HG02938 (cell line): ENCODE results near the gene DPP6.

Experiments used
- ATAC-seq: cut with Tn5 transposase; IDR thresholded peaks from one replicate; pipeline ENCODE4 v1.9.1; 2021; ENCODE audit warnings: mild to moderate bottlenecking, moderate library complexity; ENCODE audit not compliant: unreplicated experiment

The DPP6 gene

DNA sequence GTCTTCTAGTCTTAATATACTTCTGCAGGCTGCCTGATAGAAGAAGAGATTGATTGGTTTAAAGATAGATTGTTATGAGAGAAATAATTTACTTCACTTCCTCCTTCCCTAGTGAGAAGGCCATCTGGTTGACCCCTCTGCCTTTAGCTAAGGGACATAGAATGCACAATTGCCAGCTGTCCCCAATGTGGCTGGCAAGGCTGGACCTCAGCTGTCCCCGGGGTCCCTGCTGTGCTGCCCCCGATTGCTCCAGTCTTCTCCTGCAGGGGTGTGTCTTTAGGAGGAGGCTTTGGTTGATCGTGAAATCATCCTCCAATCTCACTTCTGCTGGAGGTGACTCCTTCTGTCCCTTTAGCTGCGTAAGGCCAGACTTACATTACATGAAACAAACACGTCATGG is 388.5 kb downstream of the DPP6 start:
- ATAC-seq = no peak

GRCh38 chr7:154441811-154442210 is 389.6 kb downstream of the DPP6 start:
- ATAC-seq = no peak

GRCh38 chr7:154442939-154443338 is 390.7 kb downstream of the DPP6 start:
- ATAC-seq = no peak

GRCh38 chr7:154450451-154450850 is 398.3 kb downstream of the DPP6 start:
- no peak for ATAC-seq

GRCh38 chr7:154451480-154452457 is 399.6 kb downstream of the DPP6 start:
- ATAC-seq = no peak

GRCh38 chr7:154463794-154464193 is 411.6 kb downstream of the DPP6 start:
- ATAC-seq = no peak

DNA sequence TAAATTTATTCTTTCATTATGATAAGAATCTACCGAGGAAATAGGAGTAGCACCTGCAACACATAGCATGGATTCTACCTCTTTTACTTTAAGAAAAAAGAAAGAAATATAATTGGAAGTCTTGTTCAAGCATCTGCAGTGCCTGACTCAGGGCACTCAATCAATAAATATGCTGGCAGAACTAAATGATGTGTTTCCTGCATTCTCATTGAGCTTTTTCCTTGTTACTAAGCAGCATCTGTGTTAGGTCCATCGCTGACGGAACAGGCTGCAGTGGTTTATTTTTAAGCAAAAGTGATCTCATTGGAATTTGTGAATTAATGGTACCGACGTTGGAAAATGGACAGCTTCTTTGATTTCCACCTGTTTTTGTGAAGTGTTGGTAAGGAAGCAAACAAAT is 417.5 kb downstream of the DPP6 start:
- ATAC-seq = no peak

DNA sequence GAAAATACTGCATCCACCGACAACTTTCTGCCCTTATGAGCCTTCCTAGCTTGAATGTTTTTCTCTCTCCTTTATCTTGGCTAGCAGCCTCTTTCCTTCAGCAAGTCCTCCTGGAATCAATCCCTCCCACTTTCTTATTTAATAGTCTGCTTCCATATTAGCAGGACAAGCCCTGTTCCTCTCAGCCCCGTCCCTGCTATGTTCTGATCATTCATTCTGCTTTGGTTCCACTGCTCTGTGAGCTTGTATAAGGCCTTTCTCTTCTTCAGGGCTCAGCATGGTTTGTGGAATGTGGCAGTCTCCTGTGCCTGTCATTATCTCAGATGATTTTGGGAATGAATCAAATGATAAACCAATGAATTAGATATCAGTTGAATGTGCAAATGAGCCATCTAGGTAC is 420.1 kb downstream of the DPP6 start:
- no peak for ATAC-seq

DNA sequence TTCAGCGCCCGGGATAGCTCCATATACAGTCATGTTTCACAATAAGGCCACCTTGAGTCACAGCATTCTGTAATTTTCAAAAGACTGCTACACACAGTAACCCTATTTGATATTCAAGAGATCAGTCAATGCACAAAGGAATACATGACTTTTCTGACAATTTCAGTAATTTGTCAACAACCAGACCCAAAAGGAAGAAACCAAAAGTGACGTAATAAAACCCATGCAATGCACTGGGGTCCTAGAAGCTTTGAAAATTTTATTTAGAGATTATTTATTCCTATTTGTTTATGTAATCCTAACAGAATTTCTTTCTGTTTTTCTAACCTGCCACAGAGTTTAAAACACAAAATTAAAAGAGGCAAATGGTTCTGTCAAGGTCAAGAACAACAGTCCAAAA is 421.2 kb downstream of the DPP6 start:
- no peak for ATAC-seq

- no peak for ATAC-seq
Observed at GRCh38 chr7:154474903-154475520, 422.8 kb downstream of the DPP6 start.

DNA sequence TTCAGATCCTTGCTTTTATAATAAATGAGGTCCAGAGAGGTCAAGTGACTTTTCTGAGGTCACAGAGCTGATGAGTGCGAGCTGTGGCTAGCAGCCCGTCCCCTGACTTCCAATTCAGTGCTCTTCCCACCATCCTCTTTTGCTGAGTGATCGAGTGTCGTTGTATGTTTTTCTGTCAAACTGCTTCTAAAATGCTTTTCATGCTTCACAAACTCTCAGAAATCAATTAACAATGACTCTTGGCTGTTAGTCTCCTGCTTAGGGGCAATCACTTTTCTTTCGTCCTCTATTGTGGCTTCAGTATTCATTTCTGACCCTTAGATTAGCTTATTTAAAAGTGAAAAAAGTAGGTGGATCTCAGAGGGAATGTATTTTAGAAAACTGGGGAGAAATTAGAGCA is 423.7 kb downstream of the DPP6 start:
- ATAC-seq = no peak

- ATAC-seq = no peak
Observed at GRCh38 chr7:154480817-154481216, 428.6 kb downstream of the DPP6 start.

- no peak for ATAC-seq
Observed at GRCh38 chr7:154482863-154483262, 430.7 kb downstream of the DPP6 start.

DNA sequence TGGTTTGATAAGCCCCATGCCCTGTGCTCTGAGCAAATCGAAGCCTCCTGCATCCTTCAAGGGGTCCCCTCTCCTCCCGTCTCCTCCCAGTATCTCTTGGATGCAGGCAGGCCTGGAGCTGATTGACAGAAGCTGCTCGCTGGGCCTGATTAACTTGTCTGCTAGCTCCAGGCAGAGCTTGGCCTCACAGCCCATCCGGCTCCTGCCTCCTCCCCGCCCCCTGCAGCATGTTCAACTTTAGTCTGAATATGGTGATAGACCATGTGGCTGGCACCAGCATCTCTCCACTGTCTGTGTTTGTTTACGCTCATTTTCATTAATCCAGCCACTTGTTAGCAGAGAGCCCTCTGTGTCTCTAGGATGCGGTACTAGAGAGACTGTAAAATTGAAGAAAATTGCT is 432.2 kb downstream of the DPP6 start:
- no peak for ATAC-seq

DNA sequence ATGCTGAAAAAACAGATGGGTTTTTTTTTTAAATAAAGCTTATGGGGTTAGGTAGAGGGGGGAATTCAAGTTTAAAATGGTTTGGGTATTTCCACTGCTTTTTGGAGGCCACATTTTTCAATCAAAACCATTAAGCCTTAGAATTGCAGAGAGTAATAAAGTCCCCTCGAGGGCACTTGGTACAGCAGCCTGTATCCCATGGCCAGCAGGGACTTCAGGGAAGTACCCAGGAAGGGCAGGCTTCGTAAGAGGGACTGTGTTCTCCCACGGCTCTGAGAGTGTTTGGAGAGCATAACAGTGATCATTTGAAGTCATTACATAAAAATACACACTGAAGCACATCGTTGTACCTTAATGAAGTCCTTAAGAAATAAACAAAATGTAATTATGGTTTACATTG is 432.7 kb downstream of the DPP6 start:
- ATAC-seq = no peak

DNA sequence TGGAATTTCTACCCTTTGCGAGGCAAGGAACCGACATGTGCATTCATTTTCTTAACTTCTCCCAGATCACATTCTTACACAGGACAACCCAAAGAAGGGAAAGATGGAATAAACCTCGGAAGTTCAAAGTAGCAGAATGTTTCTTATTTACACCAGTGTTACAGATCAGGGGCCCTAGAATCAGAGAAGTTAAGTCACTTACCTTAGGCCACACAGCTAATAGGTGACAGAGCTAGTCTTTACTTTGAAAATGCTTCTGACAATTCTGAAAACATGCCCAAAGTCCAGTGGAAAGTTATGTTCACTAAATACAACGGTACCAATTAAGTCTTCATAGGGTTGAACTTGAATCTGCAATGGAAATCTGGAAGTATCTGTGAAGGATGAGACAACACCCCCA is 437.7 kb downstream of the DPP6 start:
- no peak for ATAC-seq

- no peak for ATAC-seq
Observed at GRCh38 chr7:154493594-154493993, 441.4 kb downstream of the DPP6 start.

GRCh38 chr7:154497751-154498150 is 445.6 kb downstream of the DPP6 start:
- no peak for ATAC-seq

- no peak for ATAC-seq
Observed at GRCh38 chr7:154503962-154504550, 451.9 kb downstream of the DPP6 start.

GRCh38 chr7:154504918-154505317 is 452.7 kb downstream of the DPP6 start:
- ATAC-seq = no peak

DNA sequence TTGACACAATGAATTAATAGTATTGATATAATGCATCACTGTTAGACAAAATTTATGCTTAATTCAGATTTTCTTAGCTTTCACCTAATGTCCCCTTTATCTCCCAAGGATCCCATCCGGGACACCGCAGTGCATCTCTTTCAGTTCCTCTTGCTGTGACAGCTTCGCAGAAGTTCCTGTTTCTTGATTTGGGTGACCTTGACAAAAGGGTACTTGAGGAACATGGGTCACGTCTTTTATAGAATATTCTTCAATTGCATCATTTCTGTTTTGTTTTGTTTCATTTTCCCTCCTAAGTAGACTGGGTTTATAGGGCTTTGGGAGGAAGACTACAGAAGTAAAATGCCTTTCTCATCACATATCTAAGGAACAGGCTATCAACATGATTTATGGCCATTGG is 453.2 kb downstream of the DPP6 start:
- ATAC-seq = no peak

- no peak for ATAC-seq
Observed at GRCh38 chr7:154509192-154509591, 457.0 kb downstream of the DPP6 start.
